ENCODE data around the gene SLC44A5.

- TF ChIP-seq EP300 (IDR thresholded peaks at IDR 0.05) (no peak), CTCF (IDR thresholded peaks at IDR 0.05) (no peak), POLR2A (IDR thresholded peaks at IDR 0.05) (no peak), POLR2AphosphoS5 (IDR thresholded peaks at IDR 0.05) (no peak)
These were observed 30.4 kb upstream of the SLC44A5 start for GRCh38 chr1:75641325-75641724.

All from stomach (tissue), 4 donors.